HepG2 (cell line): Measurements from ENCODE around the gene DLG2. TPM values are rescaled to one million over a fixed set of nuclear protein-coding genes. Genes with fewer than 3 reads are reported as not detected.

Experiments used
- ATAC-seq: fragments of 200-7000 bp; cut with Tn5 transposase; 3 replicates; pipeline ENCODE4 v1.9.1; 2020; ENCODE audit warnings: mild to moderate bottlenecking, moderate library complexity
- BruUV-seq: library from RNA; stranded (reverse); fragments of 400-500 nt; replicated peaks from 2 replicates; lab custom pipeline; 2021; lab: Mats Ljungman, UMichigan
- CTCF ChIA-PET: fragments of 300-600 bp; formaldehyde crosslinking; extraction: SDS; loops from one replicate; lab custom pipeline; 2021; ENCODE audit warnings: low total read pairs, inconsistent platforms, low intra/inter-chr PET ratio; lab: Yijun Ruan, JAX
- POLR2A ChIA-PET: fragments of 350-600 bp; sonication (Branson Sonifier 250); formaldehyde crosslinking; loops from one replicate; lab custom pipeline; 2020; ENCODE audit warnings: antibody characterized with exemption, inconsistent platforms; lab: Yijun Ruan, JAX
- DNase-seq: peaks from one replicate; pipeline ENCODE4 v3.0.0-alpha.2; 2015; ENCODE audit warnings: low spot score
- FAIRE-seq: peaks from 3 replicates; lab custom pipeline; 2011; peaks lifted over from hg19 to GRCh38; lab: Jason Lieb, UNC
- H2AFZ ChIP-seq: one replicate; pipeline ENCODE4 v1.6.1; 2011; ENCODE audit warnings: low read length, inconsistent platforms
- H3K27ac ChIP-seq: fragments of 300-600 bp; 3 replicates; pipeline ENCODE4 v1.8.0; 2011; ENCODE audit warnings: mixed run types, mild to moderate bottlenecking, mixed read lengths, low read length, inconsistent platforms; ENCODE audit not compliant: insufficient read depth; ENCODE audit errors: extremely low read length
- H3K27me3 ChIP-seq, 2 experiments: fragments of 200-600 bp in 1 of 2; 2 replicates in 1 of 2; 3 replicates in 1 of 2; pipeline versions ENCODE4 v1.6.0 to v1.8.0; 2011; ENCODE audit warnings: low read length in 2 of 2, mild to moderate bottlenecking in 2 of 2, moderate library complexity in 2 of 2, inconsistent platforms in 1 of 2; ENCODE audit not compliant: insufficient read depth in 2 of 2, control insufficient read depth in 1 of 2
- H3K36me3 ChIP-seq, 2 experiments: fragments of 200-600 bp in 1 of 2; replicated peaks in 1 of 2; 2 replicates in 1 of 2; 3 replicates in 1 of 2; pipeline versions ENCODE4 v1.5.1 to v1.8.0; 2011; ENCODE audit warnings: low read length in 2 of 2, inconsistent platforms in 1 of 2; ENCODE audit not compliant: insufficient read depth in 2 of 2, control insufficient read depth in 1 of 2
- H3K4me1 ChIP-seq: 2 replicates; pipeline ENCODE4 v1.5.1; 2012; ENCODE audit warnings: low read length, inconsistent platforms; ENCODE audit not compliant: insufficient read depth
- H3K4me2 ChIP-seq: 2 replicates; pipeline ENCODE4 v1.6.0; 2011; ENCODE audit warnings: low read depth, low read length, inconsistent platforms
- H3K4me3 ChIP-seq, 3 experiments: fragments of 200-600 bp in 1 of 3; sonication (generic), shearing (Covaris generic) in 1 of 3; replicated peaks in 1 of 3; 2 replicates each; pipeline ENCODE4 v1.5.1; 2011 to 2016; ENCODE audit warnings: low read length in 3 of 3, inconsistent platforms in 2 of 3, low read depth in 2 of 3, mild to moderate bottlenecking in 2 of 3, control low read depth in 1 of 3, mixed read lengths in 1 of 3; ENCODE audit not compliant: insufficient read depth in 1 of 3
- H3K79me2 ChIP-seq: one replicate; pipeline ENCODE4 v1.6.1; 2011; ENCODE audit warnings: low read length, inconsistent platforms; ENCODE audit not compliant: insufficient read depth
- H3K9ac ChIP-seq: 2 replicates; pipeline ENCODE4 v1.6.0; 2011; ENCODE audit warnings: mild to moderate bottlenecking, low read depth, low read length, inconsistent platforms; ENCODE audit not compliant: insufficient read depth
- H3K9me3 ChIP-seq: 2 replicates; pipeline ENCODE4 v1.5.1; 2012; ENCODE audit warnings: mild to moderate bottlenecking, low read length
- H4K20me1 ChIP-seq: 2 replicates; pipeline ENCODE4 v1.6.0; 2011; ENCODE audit warnings: inconsistent platforms, mild to moderate bottlenecking, low read length, moderate library complexity; ENCODE audit not compliant: insufficient read depth
- AHR ChIP-seq: IDR thresholded peaks from 2 replicates; pipeline ENCODE4 v1.6.1; 2018; ENCODE audit warnings: missing genetic modification reagents, missing compliant biosample characterization
- ARHGAP35 ChIP-seq: sonication (generic); formaldehyde crosslinking; IDR thresholded peaks from 2 replicates; pipeline ENCODE4 v1.9.0; 2022; ENCODE audit warnings: mild to moderate bottlenecking, inconsistent platforms, moderate library complexity, missing genetic modification reagents, borderline replicate concordance
- BORCS8-MEF2B ChIP-seq: sonication (generic); formaldehyde crosslinking; IDR thresholded peaks from 2 replicates; pipeline ENCODE4 v1.8.0; 2022; ENCODE audit warnings: mild to moderate bottlenecking, missing genetic modification reagents
- CHCHD3 ChIP-seq: sonication (generic); formaldehyde crosslinking; IDR thresholded peaks from 2 replicates; pipeline ENCODE4 v1.8.0; 2022; ENCODE audit warnings: mild to moderate bottlenecking, missing genetic modification reagents, moderate library complexity
- DR1 ChIP-seq: sonication (generic); formaldehyde crosslinking; IDR thresholded peaks from 2 replicates; pipeline ENCODE4 v1.8.0; 2021; ENCODE audit warnings: mild to moderate bottlenecking, missing genetic modification reagents, inconsistent platforms
- ELF1 ChIP-seq: sonication (generic); formaldehyde crosslinking; IDR thresholded peaks from 2 replicates; pipeline ENCODE4 v1.4.0; 2020; ENCODE audit warnings: missing genetic modification reagents
- KDM5B ChIP-seq: sonication (generic); formaldehyde crosslinking; IDR thresholded peaks from 2 replicates; pipeline ENCODE4 v1.4.0; 2020; ENCODE audit warnings: missing genetic modification reagents, mild to moderate bottlenecking, borderline replicate concordance
- LRRFIP1 ChIP-seq: sonication (generic); formaldehyde crosslinking; conservative IDR thresholded peaks from 2 replicates; pipeline ENCODE4 v1.4.0; 2020; ENCODE audit warnings: missing genetic modification reagents
- PCBP1 ChIP-seq: fragments of 200-400 bp; formaldehyde crosslinking; IDR thresholded peaks from 2 replicates; pipeline ENCODE4 v1.6.1; 2017; ENCODE audit warnings: mild to moderate bottlenecking, low read depth, low read length, borderline replicate concordance
- PHF8 ChIP-seq: sonication (generic); formaldehyde crosslinking; IDR thresholded peaks from 2 replicates; pipeline ENCODE4 v1.5.0; 2020; ENCODE audit warnings: missing genetic modification reagents
- ZFAT ChIP-seq: sonication (generic); formaldehyde crosslinking; conservative IDR thresholded peaks from 2 replicates; pipeline ENCODE4 v1.8.1; 2023; ENCODE audit warnings: missing genetic modification reagents, inconsistent platforms
- ZKSCAN1 ChIP-seq: fragments of 150-350 bp; IDR thresholded peaks from 2 replicates; pipeline ENCODE4 v1.6.1; 2014; ENCODE audit warnings: low read length
- ZNF230 ChIP-seq: sonication (generic); formaldehyde crosslinking; IDR thresholded peaks from 2 replicates; pipeline ENCODE4 v1.4.0; 2020; ENCODE audit warnings: mild to moderate bottlenecking, missing genetic modification reagents
- ZNF292 ChIP-seq: sonication (generic); formaldehyde crosslinking; IDR thresholded peaks from 2 replicates; pipeline ENCODE4 v1.8.1; 2022; ENCODE audit warnings: mild to moderate bottlenecking, low read depth, missing genetic modification reagents, borderline replicate concordance
- ZNF710 ChIP-seq: sonication (generic); formaldehyde crosslinking; IDR thresholded peaks from 2 replicates; pipeline ENCODE4 v1.5.0; 2020; ENCODE audit warnings: mild to moderate bottlenecking, missing genetic modification reagents, borderline replicate concordance
- ZNF740 ChIP-seq: sonication (generic); formaldehyde crosslinking; IDR thresholded peaks from 2 replicates; pipeline ENCODE4 v1.4.0; 2020; ENCODE audit warnings: missing genetic modification reagents
- ZNF878 ChIP-seq: sonication (generic); formaldehyde crosslinking; IDR thresholded peaks from 2 replicates; pipeline ENCODE4 v1.8.1; 2023; ENCODE audit warnings: mild to moderate bottlenecking, missing genetic modification reagents, moderate library complexity
- ZSCAN22 ChIP-seq: sonication (generic); formaldehyde crosslinking; IDR thresholded peaks from 2 replicates; pipeline ENCODE4 v1.4.0; 2020; ENCODE audit warnings: mild to moderate bottlenecking, missing genetic modification reagents
- WGBS: methylation state at CpG from one replicate; pipeline ENCODE4 v1.1.6; 2017; ENCODE audit warnings: low lambda C conversion rate; 5-methylcytosine and 5-hydroxymethylcytosine counted together
- in situ Hi-C: cut with HindIII; loops from 2 replicates; pipeline ENCODE4 v1.10.0; 2017; ENCODE audit warnings: low pct_unique_long_range_greater_than_20kb; ENCODE audit not compliant: extremely low pct_ligation_motif_present
- intact Hi-C: fragments of 100-400 bp; cut with micrococcal nuclease; formaldehyde crosslinking; loops from one replicate; pipeline ENCODE4 v1.10.0; 2022; ENCODE audit not compliant: unreplicated experiment
- polyA plus RNA-seq, 8 experiments: library from polyadenylated mRNA; depleted of rRNA in 3 of 8; stranded (reverse) in 7 of 8; unstranded in 1 of 8; fragments of >200 nt; fragmentation: Illumina TruSeq in 4 of 8; extraction: Trizol in 4 of 8; gene quantifications; 2 replicates each; pipeline versions ENCODE4 v1.2.1 to v1.2.3, GENCODE V29; 2011 to 2016; ENCODE audit warnings: low read depth in 4 of 8, missing spikeins in 1 of 8, mixed read lengths in 1 of 8; ENCODE audit not compliant: insufficient read depth in 1 of 8
- total RNA-seq, 5 experiments: library from RNA; depleted of rRNA; stranded (reverse); fragments of >200 nt; fragmentation: Illumina TruSeq; extraction: Trizol; gene quantifications; 2 replicates each; pipeline ENCODE4 v1.2.3, GENCODE V29; 2016; ENCODE audit warnings: low read depth in 1 of 5

Gene DLG2
- total and polyA plus RNA-seq, 2 of the 13 experiments (the other 11 are each of a cell fraction or from before 2014, with no cell fraction given), result 0.46 to 1.0 TPM

- Histone ChIP-seq H3K27ac (no peak overlapping the region), H3K4me1 (no peaks in the 10 kb centered on the region), H3K9ac (no peak overlapping the region), H3K4me3 (no peak overlapping the region), H3K36me3 (no peaks in the 10 kb centered on the region), H3K79me2 (no peaks in the 10 kb centered on the region), H3K27me3 (no peaks in the 10 kb centered on the region), H3K9me3 (no peaks in the 10 kb centered on the region), H2AFZ (no peak overlapping the region), H4K20me1 (no peaks in the 10 kb centered on the region), H3K4me2 (no peak overlapping the region)
- ATAC-seq, result no peak
- no peak for DNase-seq
- in situ Hi-C loops (no loop called here), intact Hi-C loops (no loop called here)
- FAIRE-seq, result no peak
- POLR2A ChIA-PET, result no interaction called here
- BruUV-seq, result no TSS peak
- 82% methylated on average over 4 of the region's 6 CpGs for WGBS
- CTCF ChIA-PET, result no interaction called here
- TF ChIP-seq ARHGAP35 (CRISPR knock-in tag) (no peak), ZNF292 (CRISPR knock-in tag) (no peak), LRRFIP1 (CRISPR knock-in tag) (no peak), PCBP1 (no peak), BORCS8-MEF2B (CRISPR knock-in tag) (no peak), ZNF878 (CRISPR knock-in tag) (no peak), ZKSCAN1 (no peak), DR1 (CRISPR knock-in tag) (no peak), ZNF230 (CRISPR knock-in tag) (no peak), ZNF740 (CRISPR knock-in tag) (no peak), CHCHD3 (CRISPR knock-in tag) (no peak), ZNF710 (CRISPR knock-in tag) (no peak), ZFAT (CRISPR knock-in tag) (no peak), AHR (CRISPR knock-in tag) (no peak), ZSCAN22 (CRISPR knock-in tag) (no peak), KDM5B (CRISPR knock-in tag) (no peak), PHF8 (CRISPR knock-in tag) (no peak), ELF1 (CRISPR knock-in tag) (no peak)
Observed at GRCh38 chr11:84685976-84686375, 941.2 kb downstream of the DLG2 start.
